ENCODE measurements around the gene KRTAP29-1.

The KRTAP29-1 gene

DNA sequence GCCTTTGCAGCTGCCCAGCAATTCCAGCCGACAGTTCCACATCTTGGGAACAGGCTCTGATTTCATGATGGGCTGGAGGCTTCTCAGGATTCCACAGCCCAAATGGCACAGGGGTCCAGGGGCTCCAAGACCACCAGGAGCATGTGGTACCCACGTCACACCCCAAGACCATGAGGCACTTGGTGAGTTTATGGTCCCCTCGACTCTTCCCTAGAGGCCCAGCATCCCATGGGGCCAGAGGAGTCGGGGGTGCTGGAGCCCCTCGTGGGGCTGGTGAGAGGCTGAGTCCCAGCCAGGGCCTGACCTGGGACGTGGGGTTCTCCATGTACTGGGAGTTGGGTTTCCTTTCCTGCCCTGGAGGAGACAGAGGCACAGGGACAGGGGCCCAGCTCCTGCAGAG lies 23.0 kb upstream of the KRTAP29-1 start:
- H3K4me1 ChIP-seq (ENCODE audit: insufficient read depth, low read length) = no peaks in the 10 kb centered on the region
- no peaks in the 10 kb centered on the region for H3K9me3 ChIP-seq (ENCODE audit: insufficient read depth, low read depth, low read length)
- no peak overlapping the region for H3K9ac ChIP-seq (ENCODE audit: low read depth, low read length)
- H3K4me3 ChIP-seq (ENCODE audit: low read length) = no peak overlapping the region
- H3K27me3 ChIP-seq (ENCODE audit: insufficient read depth, low read length) = no peaks in the 10 kb centered on the region
- H3K27ac ChIP-seq (ENCODE audit: low read length) = no peak overlapping the region
- no peaks in the 10 kb centered on the region for H3K36me3 ChIP-seq (ENCODE audit: insufficient read depth, low read depth, low read length)

DNA sequence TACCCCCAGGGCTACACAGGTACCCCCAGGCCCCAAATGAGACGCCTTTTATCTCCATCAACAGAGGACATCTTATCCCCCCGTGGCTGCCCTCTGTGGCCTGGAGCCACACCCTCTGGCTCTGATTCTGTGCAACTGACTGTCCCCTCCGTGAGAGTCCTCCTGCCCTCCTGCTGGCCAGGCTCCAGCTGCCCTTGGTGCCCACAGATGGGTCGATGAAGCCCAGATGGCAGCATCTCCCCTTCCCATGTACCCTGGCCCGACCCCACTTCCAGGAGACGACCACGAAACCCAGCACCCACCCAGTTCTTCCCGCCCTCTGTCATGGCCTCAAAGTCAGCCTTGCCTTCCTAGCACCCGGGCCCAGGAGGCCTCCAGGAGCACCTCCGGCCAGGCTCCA lies 22.5 kb upstream of the KRTAP29-1 start:
- Histone ChIP-seq H3K9me3 (ENCODE audit: insufficient read depth, low read depth, low read length) (0 out of 2 replicates have a peak, but pooled peaks cover under 1% of the 10 kb centered on the region), H3K4me3 (ENCODE audit: low read length) (no peak overlapping the region), H3K27ac (ENCODE audit: low read length) (no peak overlapping the region), H3K36me3 (ENCODE audit: insufficient read depth, low read depth, low read length) (no peaks in the 10 kb centered on the region), H3K9ac (ENCODE audit: low read depth, low read length) (no peak overlapping the region), H3K4me1 (ENCODE audit: insufficient read depth, low read length) (no peaks in the 10 kb centered on the region), H3K27me3 (ENCODE audit: insufficient read depth, low read length) (no peaks in the 10 kb centered on the region)

DNA sequence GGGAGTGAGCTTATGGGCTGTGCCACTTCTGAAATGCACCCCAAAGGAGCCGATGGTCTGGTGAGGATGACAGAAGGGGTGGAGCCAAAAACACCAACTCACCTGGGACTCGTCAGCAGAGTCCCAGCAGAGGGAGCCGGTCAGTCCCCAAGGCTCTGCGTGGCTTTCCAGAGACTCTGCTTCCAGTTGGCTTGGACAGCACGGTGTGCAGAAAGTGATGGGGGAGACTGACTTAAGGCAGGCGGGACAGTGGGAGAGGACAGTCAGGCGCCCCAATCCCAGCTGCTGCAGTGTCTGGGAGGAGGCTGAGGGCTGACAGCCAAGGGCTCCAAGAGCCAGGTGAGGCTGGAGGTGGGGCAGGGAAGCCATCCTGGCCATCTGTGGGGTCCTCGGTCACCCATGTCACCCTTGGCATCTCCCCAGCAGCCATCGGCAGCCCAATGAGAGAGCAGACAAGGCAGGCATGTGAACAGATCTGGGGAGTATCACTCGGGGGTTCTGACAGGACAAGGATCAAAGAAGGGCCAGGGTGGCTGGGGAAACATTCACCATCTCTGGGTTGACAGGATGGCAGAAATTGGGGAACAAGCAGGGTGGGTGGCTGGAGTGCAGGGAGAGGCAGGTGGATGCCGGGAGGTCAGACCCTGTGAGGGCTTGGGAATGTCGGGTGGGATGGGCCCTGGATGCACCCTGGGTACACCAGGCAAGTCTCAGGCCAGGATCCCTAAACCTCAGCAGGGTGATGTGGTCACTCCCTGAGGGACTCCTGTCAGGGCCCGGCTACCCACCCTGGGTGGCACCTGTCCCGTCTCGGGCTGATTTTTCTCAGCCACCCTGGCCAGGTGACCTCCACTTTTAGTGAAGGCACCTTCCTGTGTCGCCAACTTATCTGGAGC lies 21.8 kb upstream of the KRTAP29-1 start:
- H3K9ac ChIP-seq (ENCODE audit: low read depth, low read length) = no peak overlapping the region
- no peak overlapping the region for H3K4me3 ChIP-seq (ENCODE audit: low read length)
- no peaks in the 10 kb centered on the region for H3K27me3 ChIP-seq (ENCODE audit: insufficient read depth, low read length)
- peaks cover 7% of the 10 kb centered on the region; the same call in 1 of the 2 replicates for H3K9me3 ChIP-seq (ENCODE audit: insufficient read depth, low read depth, low read length)
- H3K36me3 ChIP-seq (ENCODE audit: insufficient read depth, low read depth, low read length) = no peaks in the 10 kb centered on the region
- no peaks in the 10 kb centered on the region for H3K4me1 ChIP-seq (ENCODE audit: insufficient read depth, low read length)
- H3K27ac ChIP-seq (ENCODE audit: low read length) = no peak overlapping the region

DNA sequence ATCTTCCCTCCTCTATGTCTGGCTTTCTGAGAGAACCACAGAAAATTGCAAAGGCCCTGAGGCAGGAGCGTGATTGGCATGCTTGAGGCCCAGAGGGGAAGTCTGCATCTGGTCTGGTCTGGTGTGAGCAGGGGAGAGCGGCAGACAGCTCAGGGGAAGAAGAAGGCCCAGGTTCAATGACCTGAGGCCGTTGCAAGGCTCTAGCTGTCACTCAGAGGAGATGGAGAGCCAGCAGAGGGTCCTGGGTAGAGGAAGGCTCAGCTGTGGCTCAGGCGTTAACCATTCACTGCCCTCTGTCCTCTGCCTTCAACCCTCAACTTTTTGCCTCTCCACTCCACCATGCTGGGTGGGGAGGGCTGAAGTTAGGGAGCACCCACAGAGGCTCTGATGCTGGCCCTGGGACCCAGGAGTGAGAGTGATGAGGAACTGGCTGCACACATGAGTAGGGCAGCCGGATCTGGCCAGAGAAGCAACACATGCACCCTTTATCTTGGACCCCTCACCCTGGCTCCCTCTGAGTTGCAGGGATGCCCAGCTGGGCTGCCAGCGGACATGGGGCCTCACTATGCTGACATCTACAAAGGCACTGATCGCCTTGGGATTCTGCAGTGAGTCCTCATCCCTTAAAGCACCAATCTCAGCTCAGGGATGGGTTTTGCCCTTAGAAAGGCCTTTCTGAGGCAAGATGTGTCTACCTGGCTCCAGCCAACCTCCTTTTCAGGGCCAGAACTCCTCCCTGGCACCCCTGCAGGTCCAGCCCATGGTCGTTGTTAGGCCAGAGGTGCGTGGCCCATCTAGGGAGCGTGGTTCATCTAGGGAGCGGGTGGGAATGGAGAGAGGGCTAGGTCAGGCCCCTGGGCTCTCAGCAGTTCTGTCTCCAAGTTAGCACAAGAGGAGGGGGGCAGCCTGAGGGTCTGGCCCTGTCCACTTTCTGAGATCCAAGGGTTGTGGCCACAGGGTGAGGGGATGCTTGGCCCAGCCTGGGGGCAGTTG lies 20.5 kb upstream of the KRTAP29-1 start:
- Histone ChIP-seq H3K27me3 (ENCODE audit: insufficient read depth, low read length) (no peaks in the 10 kb centered on the region), H3K4me1 (ENCODE audit: insufficient read depth, low read length) (no peaks in the 10 kb centered on the region), H3K27ac (ENCODE audit: low read length) (no peak overlapping the region), H3K9ac (ENCODE audit: low read depth, low read length) (no peak overlapping the region), H3K9me3 (ENCODE audit: insufficient read depth, low read depth, low read length) (peaks cover 10% of the 10 kb centered on the region; the same call in 1 of the 2 replicates), H3K4me3 (ENCODE audit: low read length) (no peak overlapping the region), H3K36me3 (ENCODE audit: insufficient read depth, low read depth, low read length) (no peaks in the 10 kb centered on the region)

DNA sequence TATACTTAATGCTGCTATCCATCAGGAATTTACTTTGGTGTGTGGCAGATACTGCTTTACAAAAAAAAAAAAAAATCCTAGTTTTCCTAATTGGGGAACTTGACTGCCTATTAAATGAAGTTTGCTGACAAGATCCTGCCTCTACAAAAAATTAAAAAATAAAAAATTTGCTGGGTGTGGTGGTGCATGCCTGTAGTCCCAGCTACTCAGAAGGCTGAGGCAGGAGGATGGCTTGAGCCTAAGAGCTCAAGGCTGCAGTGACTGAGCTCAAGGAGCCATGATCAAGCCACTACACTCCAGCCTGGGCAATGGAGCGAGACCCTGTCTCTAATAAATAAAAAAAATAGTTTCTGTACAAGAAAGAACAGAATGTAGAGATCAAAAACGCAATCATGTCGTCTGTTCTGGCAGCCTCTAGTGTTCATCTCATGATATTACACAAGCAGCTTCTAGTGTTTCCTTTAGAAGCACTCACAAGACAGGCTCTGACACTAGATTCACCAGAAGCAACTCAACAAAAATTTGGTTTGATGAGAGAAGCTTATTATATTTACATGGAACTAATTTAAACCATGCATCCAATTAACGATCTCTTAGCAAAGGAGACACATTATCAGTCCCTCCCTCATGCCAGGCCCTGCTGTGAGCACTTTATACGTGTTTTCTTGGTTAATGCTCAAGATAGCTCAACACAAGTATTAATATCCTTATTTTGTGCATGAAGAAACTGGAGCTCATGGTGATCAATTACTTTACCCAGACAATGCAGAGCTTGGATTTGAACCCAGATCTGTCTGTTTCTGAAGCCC lies 19.6 kb upstream of the KRTAP29-1 start:
- Histone ChIP-seq H3K4me3 (ENCODE audit: low read length) (no peak overlapping the region), H3K9ac (ENCODE audit: low read depth, low read length) (no peak overlapping the region), H3K9me3 (ENCODE audit: insufficient read depth, low read depth, low read length) (peaks cover 10% of the 10 kb centered on the region; the same call in 1 of the 2 replicates), H3K36me3 (ENCODE audit: insufficient read depth, low read depth, low read length) (no peaks in the 10 kb centered on the region), H3K4me1 (ENCODE audit: insufficient read depth, low read length) (no peaks in the 10 kb centered on the region), H3K27me3 (ENCODE audit: insufficient read depth, low read length) (no peaks in the 10 kb centered on the region), H3K27ac (ENCODE audit: low read length) (no peak overlapping the region)

DNA sequence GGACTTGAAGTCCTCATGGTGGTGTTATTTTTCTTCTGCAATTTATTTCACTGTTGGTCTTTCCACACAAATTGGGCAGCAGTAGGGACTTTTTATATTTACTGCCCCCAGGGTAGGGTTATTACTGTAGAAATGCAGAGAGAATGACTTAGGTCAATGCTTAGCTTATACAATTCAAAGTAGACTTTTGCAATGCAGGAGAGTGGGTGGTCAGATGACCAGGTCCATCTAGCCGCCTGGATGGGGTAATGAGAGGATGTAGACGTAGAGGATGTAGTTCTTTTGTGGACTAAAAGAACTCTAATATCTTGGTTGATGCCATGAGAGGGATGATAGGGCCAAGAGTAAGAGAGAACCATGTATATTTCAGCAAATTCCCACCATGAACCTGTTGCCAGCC lies 15.6 kb upstream of the KRTAP29-1 start:
- no peaks in the 10 kb centered on the region for H3K27me3 ChIP-seq (ENCODE audit: insufficient read depth, low read length)

DNA sequence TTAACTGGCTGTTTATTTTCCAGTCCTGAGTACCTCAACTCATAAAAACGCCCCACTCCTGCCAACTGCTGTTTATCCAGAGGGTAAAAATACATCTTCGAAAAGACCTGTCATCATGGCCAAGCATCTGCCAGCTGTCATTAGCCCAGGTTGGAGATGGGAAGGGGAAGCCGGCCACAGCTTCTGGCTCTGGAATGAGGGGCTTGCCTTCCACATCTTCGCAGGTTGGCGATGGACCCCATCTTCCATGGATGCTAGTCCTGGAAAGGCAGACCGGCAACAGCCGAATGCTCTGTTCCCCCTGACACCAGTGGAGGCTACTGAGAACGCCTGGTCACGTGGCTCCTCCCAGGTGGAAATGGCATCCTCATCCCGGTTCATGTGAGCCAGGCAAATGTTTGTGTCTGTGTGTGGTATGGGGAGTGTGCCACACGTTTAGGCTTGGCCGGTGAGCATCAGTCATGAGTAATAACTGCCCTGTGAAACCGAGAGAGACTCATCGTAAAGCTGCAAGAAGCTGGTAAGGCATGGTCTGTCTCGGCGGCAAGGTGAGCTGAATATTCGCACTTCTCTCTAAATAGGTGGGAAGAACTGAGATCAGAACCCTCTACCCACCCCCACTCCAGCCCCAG lies 13.3 kb upstream of the KRTAP29-1 start:
- Histone ChIP-seq H3K4me3 (ENCODE audit: low read length) (no peak overlapping the region), H3K9me3 (ENCODE audit: insufficient read depth, low read depth, low read length) (peaks cover 10% of the 10 kb centered on the region; the same call in 1 of the 2 replicates), H3K27me3 (ENCODE audit: insufficient read depth, low read length) (no peaks in the 10 kb centered on the region), H3K27ac (ENCODE audit: low read length) (no peak overlapping the region), H3K4me1 (ENCODE audit: insufficient read depth, low read length) (no peaks in the 10 kb centered on the region), H3K36me3 (ENCODE audit: insufficient read depth, low read depth, low read length) (no peaks in the 10 kb centered on the region), H3K9ac (ENCODE audit: low read depth, low read length) (no peak overlapping the region)

More for the DNA sequence above, 15.6 kb upstream of the KRTAP29-1 start:
- no peak overlapping the region for H3K9ac ChIP-seq (ENCODE audit: low read depth, low read length)
- H3K36me3 ChIP-seq (ENCODE audit: insufficient read depth, low read depth, low read length) = no peaks in the 10 kb centered on the region
- H3K4me1 ChIP-seq (ENCODE audit: insufficient read depth, low read length) = no peaks in the 10 kb centered on the region
- no peak overlapping the region for H3K27ac ChIP-seq (ENCODE audit: low read length)
- H3K9me3 ChIP-seq (ENCODE audit: insufficient read depth, low read depth, low read length) = peaks cover 10% of the 10 kb centered on the region; the same call in 1 of the 2 replicates
- no peak overlapping the region for H3K4me3 ChIP-seq (ENCODE audit: low read length)

DNA sequence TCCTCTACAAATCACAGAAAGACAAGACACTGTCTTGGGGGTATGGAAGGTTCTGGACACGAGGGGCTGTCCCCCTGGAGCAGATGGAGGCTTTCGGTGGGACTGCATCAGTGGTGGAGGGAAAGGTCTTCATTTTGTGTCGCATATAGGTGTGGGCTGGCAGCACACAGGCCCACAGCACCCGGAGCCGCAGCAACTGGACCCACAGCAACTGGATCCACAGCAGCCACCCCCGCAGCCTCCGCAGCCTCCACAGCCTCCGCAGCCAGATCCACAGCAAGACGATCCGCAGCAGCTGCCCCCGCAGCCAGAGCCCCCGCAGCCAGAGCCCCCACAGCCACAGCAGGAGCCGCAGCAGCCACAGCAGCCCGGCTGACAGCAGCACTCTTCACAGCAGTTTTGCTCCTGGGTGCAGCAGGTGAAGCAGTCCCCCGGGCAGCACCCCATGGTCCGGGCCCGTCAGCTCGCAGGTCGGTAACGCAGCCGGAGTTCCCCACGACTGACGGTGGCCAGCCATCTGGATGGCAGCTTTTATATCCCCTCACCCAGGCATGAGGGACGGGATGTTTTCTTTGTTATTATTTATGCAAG lies 12.6 kb upstream of the KRTAP29-1 start, which contains the start of gene KRTAP17-1:
TSS of gene KRTAP17-1 (minus strand) at position 507 of the 591 bp plus-strand sequence. CDS start at position 447, 60 bp downstream.
- no peak within 1 kb of the TSS for H3K9ac ChIP-seq (ENCODE audit: low read depth, low read length)

DNA sequence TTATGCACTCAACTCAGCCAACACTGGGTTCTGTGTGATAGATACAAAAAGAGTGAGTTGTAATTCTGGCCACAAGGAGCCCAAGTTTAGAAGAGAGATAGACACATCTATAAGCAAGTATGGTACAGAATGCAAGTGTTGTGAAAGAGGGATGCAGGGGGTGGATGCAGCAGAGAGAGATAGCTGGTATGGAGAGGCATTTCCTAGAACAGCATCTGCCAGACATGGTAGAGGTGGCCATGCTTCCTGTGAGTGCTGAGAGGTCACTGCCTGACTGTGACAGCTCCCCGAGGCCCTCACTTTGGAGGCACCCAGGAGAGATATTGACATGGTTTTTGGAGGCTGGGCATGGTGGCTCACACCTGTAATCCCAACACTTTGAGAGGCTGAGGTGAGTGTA lies 8.5 kb upstream of the KRTAP29-1 start:
- no peak overlapping the region for H3K9ac ChIP-seq (ENCODE audit: low read depth, low read length)
- no peaks in the 10 kb centered on the region for H3K4me1 ChIP-seq (ENCODE audit: insufficient read depth, low read length)
- no peak overlapping the region for H3K27ac ChIP-seq (ENCODE audit: low read length)
- H3K36me3 ChIP-seq (ENCODE audit: insufficient read depth, low read depth, low read length) = no peaks in the 10 kb centered on the region
- H3K4me3 ChIP-seq (ENCODE audit: low read length) = no peak overlapping the region
- H3K9me3 ChIP-seq (ENCODE audit: insufficient read depth, low read depth, low read length) = no peaks in the 10 kb centered on the region
- H3K27me3 ChIP-seq (ENCODE audit: insufficient read depth, low read length) = no peaks in the 10 kb centered on the region

More for the DNA sequence above, 12.6 kb upstream of the KRTAP29-1 start, which contains the start of gene KRTAP17-1:
- no peaks in the 10 kb centered on the region for H3K27me3 ChIP-seq (ENCODE audit: insufficient read depth, low read length)
- H3K27ac ChIP-seq (ENCODE audit: low read length) = no peak within 1 kb of the TSS
- H3K9me3 ChIP-seq (ENCODE audit: insufficient read depth, low read depth, low read length) = peaks cover 10% of the 10 kb centered on the region; the same call in 1 of the 2 replicates
- H3K36me3 ChIP-seq (ENCODE audit: insufficient read depth, low read depth, low read length) = no peaks in the 10 kb centered on the region
- H3K4me3 ChIP-seq (ENCODE audit: low read length) = no peak within 1 kb of the TSS
- H3K4me1 ChIP-seq (ENCODE audit: insufficient read depth, low read length) = no peaks in the 10 kb centered on the region

DNA sequence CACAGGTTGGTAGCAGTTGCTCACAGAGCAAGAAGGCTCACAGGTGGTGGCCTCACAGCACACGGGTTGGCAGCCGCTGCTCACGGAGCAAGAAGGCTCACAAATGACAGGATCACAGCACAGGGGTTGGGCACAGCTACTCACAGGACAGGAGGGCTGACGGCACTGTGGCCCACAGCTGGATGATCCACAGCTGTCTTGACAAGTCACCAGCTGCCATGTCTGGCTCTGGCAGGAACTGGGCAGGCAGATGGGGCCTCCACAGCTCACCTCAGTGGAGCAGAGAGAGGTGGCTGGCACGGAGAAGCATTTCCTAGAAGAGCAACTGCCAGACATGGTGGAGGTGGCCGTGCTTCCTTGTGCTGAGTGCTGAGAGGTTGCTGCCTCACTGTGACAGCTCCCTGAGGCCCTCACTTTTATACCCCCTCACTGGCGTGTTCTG lies 6.3 kb upstream of the KRTAP29-1 start, which contains the start of gene KRTAP16-1:
TSS of gene KRTAP16-1 (minus strand) at position 392 of the 442 bp plus-strand sequence. CDS start at position 336, 56 bp downstream.
- Histone ChIP-seq H3K4me3 (ENCODE audit: low read length) (no peak within 1 kb of the TSS), H3K36me3 (ENCODE audit: insufficient read depth, low read depth, low read length) (no peaks in the 10 kb centered on the region), H3K9me3 (ENCODE audit: insufficient read depth, low read depth, low read length) (no peaks in the 10 kb centered on the region), H3K27ac (ENCODE audit: low read length) (no peak within 1 kb of the TSS), H3K4me1 (ENCODE audit: insufficient read depth, low read length) (no peaks in the 10 kb centered on the region), H3K9ac (ENCODE audit: low read depth, low read length) (no peak within 1 kb of the TSS), H3K27me3 (ENCODE audit: insufficient read depth, low read length) (no peaks in the 10 kb centered on the region)

Measured in iPS-20b (cell line).